ENCODE measurements around the gene COQ4.

COQ4 gene

GRCh38 chr9:128342971-128343680 lies 20.5 kb downstream of the COQ4 start:
- DNase-seq: no peak

DNA sequence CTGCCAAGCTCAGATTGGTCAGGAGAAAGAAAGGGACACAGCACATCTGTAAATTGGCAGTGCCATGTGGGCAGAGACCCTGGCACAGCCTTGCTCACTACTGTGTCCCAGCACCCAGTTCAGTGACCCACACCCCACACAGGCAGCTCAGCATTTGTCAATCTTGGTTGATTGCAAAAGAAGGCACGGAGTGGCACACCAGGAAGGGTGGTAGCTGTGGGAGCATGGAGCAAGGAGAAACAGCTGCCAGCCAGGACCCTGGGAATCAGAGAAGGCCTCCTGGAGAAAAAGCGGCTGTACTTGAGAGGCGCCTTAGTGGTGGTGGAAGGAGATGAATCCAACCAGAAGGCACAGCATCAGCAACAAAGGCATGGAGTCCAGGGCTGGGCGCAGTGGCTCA lies 21.2 kb downstream of the COQ4 start:
- no peak for DNase-seq

- DNase-seq: no peak
Measured at GRCh38 chr9:128344931-128345605, 22.4 kb downstream of the COQ4 start.

GRCh38 chr9:128349125-128349524 lies 26.5 kb downstream of the COQ4 start:
- no peak for DNase-seq

DNA sequence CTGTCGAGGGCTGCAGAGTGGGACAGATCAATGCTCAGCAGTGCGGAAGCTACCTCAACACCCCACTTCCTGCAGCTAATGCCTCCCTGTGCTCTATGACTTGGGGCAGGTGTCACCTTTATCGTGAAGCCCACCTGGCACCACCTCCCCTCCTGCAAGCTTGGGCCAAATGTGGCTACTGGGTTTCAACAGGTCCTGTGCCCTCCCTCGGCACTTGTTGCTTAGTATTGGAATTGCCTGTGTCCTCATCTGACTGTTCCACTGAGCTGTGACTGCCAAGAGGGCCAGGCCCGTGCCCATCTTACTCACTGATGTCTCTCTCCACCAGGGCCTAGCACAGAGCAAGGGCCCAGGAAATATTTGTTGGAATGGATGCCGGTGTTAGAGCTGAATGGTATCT lies 27.1 kb downstream of the COQ4 start:
- DNase-seq: no peak

DNA sequence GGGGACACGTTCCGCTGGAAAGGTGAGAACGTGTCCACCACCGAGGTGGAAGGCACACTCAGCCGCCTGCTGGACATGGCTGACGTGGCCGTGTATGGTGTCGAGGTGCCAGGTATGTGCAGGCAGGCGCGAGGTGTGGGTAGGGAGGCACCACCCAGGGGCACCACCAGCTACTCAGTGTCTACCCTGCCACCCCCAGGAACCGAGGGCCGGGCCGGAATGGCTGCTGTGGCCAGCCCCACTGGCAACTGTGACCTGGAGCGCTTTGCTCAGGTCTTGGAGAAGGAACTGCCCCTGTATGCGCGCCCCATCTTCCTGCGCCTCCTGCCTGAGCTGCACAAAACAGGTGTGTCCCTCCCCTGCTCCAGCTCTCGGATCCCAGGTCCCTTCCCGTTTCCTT lies 32.8 kb downstream of the COQ4 start:
- DNase-seq: no peak

DNA sequence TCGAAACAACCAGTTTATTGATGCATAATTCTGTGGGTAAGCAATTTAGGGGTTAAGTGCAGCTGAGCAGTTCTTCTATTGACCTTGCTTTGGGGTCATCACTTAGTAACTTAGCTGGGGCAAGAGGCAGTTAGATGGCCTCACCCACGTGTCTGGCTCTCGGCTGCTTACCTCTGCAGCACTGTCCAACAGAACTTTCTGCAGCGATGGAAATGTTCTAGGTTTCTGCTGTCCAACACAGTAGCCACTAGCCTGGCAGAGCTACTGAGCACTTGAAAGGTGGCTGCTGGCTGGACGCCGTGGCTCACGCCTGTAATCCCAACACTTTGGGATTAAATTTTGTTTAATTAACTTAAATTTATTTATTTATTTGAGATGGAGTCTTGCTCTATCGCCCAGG lies 35.5 kb downstream of the COQ4 start:
- DNase-seq: no peak

DNA sequence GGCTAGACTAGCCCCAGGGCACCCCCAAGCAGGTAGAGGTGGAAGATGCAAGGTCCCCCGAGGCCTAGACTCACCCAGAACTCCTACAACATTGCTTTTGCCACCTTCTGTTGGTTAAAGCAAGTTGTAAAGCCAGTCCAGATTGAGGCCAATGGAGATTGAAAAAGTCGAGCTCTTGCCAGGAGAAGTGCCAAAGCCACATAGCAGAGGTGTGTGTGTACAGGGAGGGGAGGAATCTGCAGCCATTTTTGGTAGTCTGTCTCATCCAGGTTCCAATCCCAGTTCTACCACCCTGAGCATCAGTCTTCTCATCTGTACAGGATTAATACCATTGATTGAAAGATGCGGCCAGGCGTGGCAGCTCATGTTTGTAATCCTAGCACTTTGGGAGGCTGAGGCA lies 36.2 kb downstream of the COQ4 start:
- DNase-seq: no peak

DNA sequence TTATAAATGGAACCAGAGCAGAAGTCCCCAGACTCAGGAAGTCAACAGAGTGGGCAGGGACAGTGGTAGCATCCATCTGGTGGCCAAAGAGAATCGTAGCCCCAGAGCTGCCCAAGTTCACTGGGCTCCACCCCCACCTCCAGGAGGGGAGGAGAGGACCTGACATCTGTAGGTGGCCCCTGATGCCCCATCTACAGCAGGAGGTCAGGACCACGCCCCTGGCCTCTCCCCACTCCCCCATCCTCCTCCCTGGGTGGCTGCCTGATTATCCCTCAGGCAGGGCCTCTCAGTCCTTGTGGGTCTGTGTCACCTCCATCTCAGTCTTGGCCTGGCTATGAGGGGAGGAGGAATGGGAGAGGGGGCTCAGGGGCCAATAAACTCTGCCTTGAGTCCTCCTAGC lies 38.2 kb downstream of the COQ4 start:
- no peak for DNase-seq

DNA sequence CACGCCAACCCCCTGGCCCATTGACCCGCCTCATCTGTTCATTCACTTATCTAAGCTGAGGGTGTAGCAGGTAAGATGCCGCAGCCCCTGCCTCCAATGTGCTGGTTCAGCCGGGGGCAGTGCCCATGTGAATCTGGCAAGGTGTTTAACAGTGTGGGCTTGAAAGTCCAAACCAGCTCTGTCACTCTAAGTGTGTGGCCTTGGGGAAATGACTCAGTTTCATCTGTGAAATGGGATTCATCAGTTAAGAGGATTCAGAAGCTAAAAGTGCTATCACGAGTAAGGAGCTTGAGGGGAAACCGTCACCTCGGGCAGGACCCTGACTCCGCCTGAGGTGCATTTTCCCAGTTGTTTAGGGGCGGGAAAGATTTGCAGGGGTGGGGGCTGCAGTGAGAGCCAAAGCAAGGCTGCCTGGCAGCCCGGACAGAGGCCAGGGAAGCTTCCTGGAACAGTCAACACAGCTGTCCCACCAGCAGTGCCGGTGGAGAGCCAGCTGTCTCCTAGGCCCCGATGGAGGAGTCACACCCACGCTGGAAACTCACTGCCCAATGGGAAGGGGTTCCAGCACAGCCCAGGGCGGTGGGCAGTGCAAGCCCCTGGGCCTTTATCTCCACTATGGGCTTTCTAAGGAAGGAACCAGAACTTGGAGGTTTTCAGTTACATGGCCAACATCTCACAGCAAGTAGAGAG lies 38.8 kb downstream of the COQ4 start:
- DNase-seq: no peak

GRCh38 chr9:128361986-128362646 lies 39.5 kb downstream of the COQ4 start:
- DNase-seq: no peak

GRCh38 chr9:128362774-128363173 lies 40.1 kb downstream of the COQ4 start:
- no peak for DNase-seq

DNA sequence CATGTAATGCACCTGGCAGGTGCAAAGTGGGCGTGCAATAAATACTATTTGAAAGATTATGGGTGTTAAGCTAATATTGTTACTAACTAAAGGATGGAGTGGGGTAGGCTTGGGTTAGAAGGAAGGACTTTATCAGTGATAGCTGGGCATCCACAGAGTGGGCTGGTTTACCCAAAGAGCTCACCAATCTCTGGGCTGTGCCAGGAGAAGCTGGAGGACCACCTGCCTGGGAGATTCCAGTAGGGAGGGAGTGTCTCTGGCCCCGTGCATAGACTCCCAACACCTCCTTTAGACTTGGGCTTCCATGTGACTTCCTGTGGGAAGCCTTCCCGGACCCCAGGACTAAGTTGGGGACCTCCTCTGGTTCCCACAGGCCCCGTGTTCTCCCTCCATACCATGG lies 42.9 kb downstream of the COQ4 start:
- DNase-seq: no peak

- no peak for DNase-seq
Measured at GRCh38 chr9:128369024-128369706, 46.5 kb downstream of the COQ4 start.

- no peak for DNase-seq
Measured at GRCh38 chr9:128370367-128370751, 47.7 kb downstream of the COQ4 start.

DNA sequence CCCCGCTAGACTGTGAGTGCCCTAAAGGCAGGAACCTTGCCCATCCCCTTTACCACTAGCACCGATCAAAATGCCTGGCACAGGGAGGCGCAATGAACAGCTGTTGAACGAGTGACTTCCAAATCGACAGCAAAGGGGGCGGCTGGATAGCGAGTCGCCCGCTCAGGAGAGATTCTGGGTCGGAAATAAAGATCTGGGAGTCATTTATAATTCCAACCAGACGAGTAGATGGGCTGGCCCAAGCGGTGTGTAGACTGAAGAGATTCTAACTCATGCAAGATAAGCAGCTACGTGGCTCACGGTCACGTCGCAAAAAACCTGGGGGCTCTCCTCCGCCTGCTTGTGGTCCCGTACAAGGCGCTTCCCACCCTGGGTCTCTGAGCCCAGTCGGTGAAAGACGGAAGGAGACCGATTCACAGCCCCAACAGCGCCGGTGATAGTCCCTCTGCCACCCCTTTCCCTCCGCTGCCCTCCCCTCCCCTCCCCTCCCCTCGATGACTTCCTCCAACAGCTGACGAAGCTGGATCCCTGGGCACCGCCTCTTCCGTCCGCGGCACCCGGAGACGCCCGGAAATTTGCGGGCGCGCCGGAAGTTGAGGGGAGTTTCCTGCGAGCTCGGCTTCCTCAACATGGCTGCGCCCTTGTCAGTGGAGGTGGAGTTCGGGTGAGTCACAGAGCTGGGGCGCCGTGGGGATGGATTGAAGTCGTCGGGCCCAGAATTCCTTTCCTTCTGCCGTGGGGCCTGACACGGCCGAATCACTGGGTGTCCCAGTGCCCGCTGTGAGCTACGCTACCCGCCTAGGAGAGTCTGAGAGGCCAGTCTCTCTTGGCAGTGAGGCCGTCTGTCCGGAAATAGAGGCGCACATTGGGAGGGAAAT lies 48.4 kb downstream of the COQ4 start, which contains the start of gene URM1:
Gene URM1 (plus strand): TSS at position 623 of the 878 bp plus-strand sequence. CDS start 7 bp downstream, at position 630.
- DNase-seq: peak; percentile 43

- no peak for DNase-seq
Measured at GRCh38 chr9:128371630-128372117, 49.0 kb downstream of the COQ4 start.

DNA sequence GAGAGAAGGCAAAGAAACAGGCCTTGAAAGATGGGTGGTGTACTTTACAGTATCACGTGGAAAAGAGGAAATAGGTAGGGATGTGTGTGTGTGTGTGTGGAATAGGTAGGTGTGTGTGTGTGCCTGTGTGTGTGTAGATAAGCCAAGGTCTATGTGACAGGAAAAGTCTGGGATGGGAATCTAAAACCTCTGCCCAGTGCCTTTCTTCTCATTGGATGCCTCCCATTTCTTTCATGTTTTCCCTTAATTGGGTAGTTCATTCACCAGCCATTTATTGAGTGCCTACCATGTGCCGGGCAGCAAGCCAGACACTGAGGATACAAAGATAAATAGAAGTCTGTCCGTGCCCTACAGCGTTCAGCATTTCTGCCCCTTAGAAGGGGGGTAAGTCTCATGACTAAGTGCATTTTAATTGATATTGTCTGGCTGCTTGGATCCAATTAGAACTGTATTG lies 49.6 kb downstream of the COQ4 start:
- no peak for DNase-seq

GRCh38 chr9:128372784-128373183 lies 50.1 kb downstream of the COQ4 start:
- no peak for DNase-seq

DNA sequence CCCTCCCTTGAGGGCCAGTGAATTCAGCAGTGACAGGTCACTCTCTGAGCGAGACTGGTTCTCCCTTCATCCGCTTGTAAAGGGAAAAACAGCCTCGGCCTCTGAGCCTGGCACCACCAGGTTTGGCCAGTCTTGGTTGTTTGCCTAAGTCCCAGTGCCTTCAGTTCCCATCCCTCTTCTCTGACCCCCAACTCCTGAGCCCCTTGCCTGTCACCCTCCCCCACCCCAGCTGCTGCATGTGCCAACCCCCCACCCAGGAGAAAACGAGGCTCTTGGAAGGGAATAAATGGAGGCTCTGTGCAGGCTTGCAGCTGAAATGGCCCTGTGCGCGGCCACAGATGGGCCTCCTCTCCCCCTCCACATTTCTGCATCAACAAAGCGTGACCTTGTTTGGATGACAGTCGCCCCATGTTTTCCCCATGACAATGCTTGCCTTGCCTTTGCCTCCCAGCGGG lies 51.6 kb downstream of the COQ4 start:
- no peak for DNase-seq

DNA sequence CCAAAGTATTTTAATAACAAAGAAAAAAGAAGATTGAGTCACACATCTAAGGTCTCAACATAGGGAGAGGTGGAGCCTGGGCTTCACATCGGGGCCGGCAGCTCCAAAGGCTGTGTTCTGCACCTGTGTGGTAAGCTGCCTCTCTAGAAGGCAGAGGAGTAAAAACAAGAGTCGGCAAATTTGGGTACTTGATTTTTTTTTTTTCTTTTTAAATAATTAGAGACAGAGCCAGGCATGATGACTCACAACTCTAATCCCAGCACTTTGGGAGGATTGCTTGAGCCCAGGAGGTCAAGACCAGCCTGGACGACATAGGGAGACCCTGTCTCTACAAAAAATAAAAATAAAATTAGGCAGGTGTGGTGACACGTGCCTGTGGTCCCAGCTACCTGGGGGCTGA lies 53.2 kb downstream of the COQ4 start:
- no peak for DNase-seq

GRCh38 chr9:128382261-128382660 lies 59.6 kb downstream of the COQ4 start:
- DNase-seq: no peak

All from NCI-H1436 treated with DMSO at 0.1 percent for 48 hours (cell line).